ENCODE data around the gene TNRC6C. TPM values are rescaled to one million over a fixed set of nuclear protein-coding genes. Genes with fewer than 3 reads are reported as not detected.

Gene TNRC6C
- total and polyA plus RNA-seq, 4 donors, result 1.3 to 7.7 (median 2.9) TPM

GRCh38 chr17:78109489-78109761 is 150.9 kb downstream of the TNRC6C start:
- no peaks in the 10 kb centered on the region for H3K27me3 ChIP-seq (ENCODE audit: control insufficient read depth in 4 of 4, insufficient read depth in 4 of 4, low read length in 3 of 4)
- 95% methylated on average over 9 of the region's 9 CpGs for WGBS
- H3K4me3 ChIP-seq (ENCODE audit: low read depth in 1 of 3, low read length in 3 of 3), result no peak overlapping the region
- no peak overlapping the region for H3K27ac ChIP-seq (ENCODE audit: low read depth in 1 of 2, low read length in 2 of 2)
- peaks cover 0 to 10% (median 2%) of the 10 kb centered on the region in 4 donors for H3K36me3 ChIP-seq (ENCODE audit: control insufficient read depth in 4 of 4, insufficient read depth in 3 of 4, low read depth in 1 of 4, low read length in 3 of 4)
- H3K9ac ChIP-seq (ENCODE audit: low read depth in 1 of 2, low read length in 2 of 2), result no peak overlapping the region
- DNase-seq (ENCODE audit: low spot score), result no peak
- H3K4me1 ChIP-seq (ENCODE audit: control insufficient read depth in 4 of 4, insufficient read depth in 4 of 4, low read length in 3 of 4), result peaks cover 0 to 4% (median 2%) of the 10 kb centered on the region in 4 donors
- H3K9me3 ChIP-seq (ENCODE audit: control insufficient read depth in 4 of 4, low read length in 3 of 4), result no peaks in the 10 kb centered on the region
- no peak for TF ChIP-seq REST (IDR thresholded peaks at IDR 0.05)
- no peak for TF ChIP-seq RXRA (IDR thresholded peaks at IDR 0.05)
- TF ChIP-seq MAX (IDR thresholded peaks at IDR 0.05), result no peak
- TF ChIP-seq, protein P1, sequence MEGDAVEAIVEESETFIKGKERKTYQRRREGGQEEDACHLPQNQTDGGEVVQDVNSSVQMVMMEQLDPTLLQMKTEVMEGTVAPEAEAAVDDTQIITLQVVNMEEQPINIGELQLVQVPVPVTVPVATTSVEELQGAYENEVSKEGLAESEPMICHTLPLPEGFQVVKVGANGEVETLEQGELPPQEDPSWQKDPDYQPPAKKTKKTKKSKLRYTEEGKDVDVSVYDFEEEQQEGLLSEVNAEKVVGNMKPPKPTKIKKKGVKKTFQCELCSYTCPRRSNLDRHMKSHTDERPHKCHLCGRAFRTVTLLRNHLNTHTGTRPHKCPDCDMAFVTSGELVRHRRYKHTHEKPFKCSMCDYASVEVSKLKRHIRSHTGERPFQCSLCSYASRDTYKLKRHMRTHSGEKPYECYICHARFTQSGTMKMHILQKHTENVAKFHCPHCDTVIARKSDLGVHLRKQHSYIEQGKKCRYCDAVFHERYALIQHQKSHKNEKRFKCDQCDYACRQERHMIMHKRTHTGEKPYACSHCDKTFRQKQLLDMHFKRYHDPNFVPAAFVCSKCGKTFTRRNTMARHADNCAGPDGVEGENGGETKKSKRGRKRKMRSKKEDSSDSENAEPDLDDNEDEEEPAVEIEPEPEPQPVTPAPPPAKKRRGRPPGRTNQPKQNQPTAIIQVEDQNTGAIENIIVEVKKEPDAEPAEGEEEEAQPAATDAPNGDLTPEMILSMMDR (IDR thresholded peaks at IDR 0.05; ENCODE audit: low read depth, low read length, missing input control), result no peak
- TF ChIP-seq ATF3 (IDR thresholded peaks at IDR 0.05), result no peak
- TF ChIP-seq YY1 (IDR thresholded peaks at IDR 0.05), result no peak
- TF ChIP-seq RAD21 (IDR thresholded peaks at IDR 0.05), result no peak
- TF ChIP-seq TAF1 (conservative IDR thresholded peaks at IDR 0.05), result no peak
- no peak for TF ChIP-seq ZBTB33 (IDR thresholded peaks at IDR 0.05)
- no peak for TF ChIP-seq NR2F2 (IDR thresholded peaks at IDR 0.05)
- no peak for TF ChIP-seq EGR1 (IDR thresholded peaks at IDR 0.05; ENCODE audit: low read depth in 2 of 2)
- TF ChIP-seq GABPA (IDR thresholded peaks at IDR 0.05 in 1 of 2, conservative IDR thresholded peaks at IDR 0.05 in 1 of 2), result no peak
- TF ChIP-seq SP1 (IDR thresholded peaks at IDR 0.05), result no peak
- TF ChIP-seq FOXA2 (IDR thresholded peaks at IDR 0.05), result no peak
- no peak for TF ChIP-seq HNF4A (conservative IDR thresholded peaks at IDR 0.05)

- H3K27me3 ChIP-seq (ENCODE audit: control insufficient read depth in 4 of 4, insufficient read depth in 4 of 4, low read length in 3 of 4), result no peaks in the 10 kb centered on the region
- H3K4me3 ChIP-seq (ENCODE audit: low read depth in 1 of 3, low read length in 3 of 3), result no peak overlapping the region
- H3K4me1 ChIP-seq (ENCODE audit: control insufficient read depth in 4 of 4, insufficient read depth in 4 of 4, low read length in 3 of 4), result peaks cover 0 to 4% (median 2%) of the 10 kb centered on the region in 4 donors
- H3K9me3 ChIP-seq (ENCODE audit: control insufficient read depth in 4 of 4, low read length in 3 of 4), result no peaks in the 10 kb centered on the region
- no peak overlapping the region for H3K27ac ChIP-seq (ENCODE audit: low read depth in 1 of 2, low read length in 2 of 2)
- no peak for DNase-seq (ENCODE audit: low spot score)
- H3K36me3 ChIP-seq (ENCODE audit: control insufficient read depth in 4 of 4, insufficient read depth in 3 of 4, low read depth in 1 of 4, low read length in 3 of 4), result peaks cover 0 to 4% (median under 1%) of the 10 kb centered on the region in 4 donors
- H3K9ac ChIP-seq (ENCODE audit: low read depth in 1 of 2, low read length in 2 of 2), result no peak overlapping the region
- WGBS, result 90% methylated on average over 22 of the region's 22 CpGs
- no peak for TF ChIP-seq RXRA (IDR thresholded peaks at IDR 0.05)
- no peak for TF ChIP-seq ZBTB33 (IDR thresholded peaks at IDR 0.05)
- no peak for TF ChIP-seq MAX (IDR thresholded peaks at IDR 0.05)
- no peak for TF ChIP-seq ATF3 (IDR thresholded peaks at IDR 0.05)
- TF ChIP-seq TAF1 (conservative IDR thresholded peaks at IDR 0.05), result no peak
- no peak for TF ChIP-seq REST (IDR thresholded peaks at IDR 0.05)
- TF ChIP-seq HNF4G (IDR thresholded peaks at IDR 0.05), result no peak
- TF ChIP-seq JUND (IDR thresholded peaks at IDR 0.05), result no peak
- TF ChIP-seq FOXA2 (IDR thresholded peaks at IDR 0.05), result no peak
These were observed 152.0 kb downstream of the TNRC6C start for GRCh38 chr17:78110363-78111015.
